HT-29 (cell line): ENCODE measurements around the gene FAM9A. TPM values are rescaled to one million over a fixed set of nuclear protein-coding genes. Genes with fewer than 3 reads are reported as not detected.

Source experiments
- total RNA-seq: library from RNA; depleted of rRNA; stranded (reverse); fragments of >200 nt; shearing (Covaris generic); gene quantifications from 2 replicates; pipeline ENCODE4 v1.2.3, GENCODE V29; 2014; rRNA removed

Gene FAM9A
- total RNA-seq, 1 experiment from 2014 or later, result not detected

Other genes starting within 250 kb of the FAM9A start
- not detected in 2 replicates for gene ANOS1, start 69.2 kb downstream of the FAM9A start, total RNA-seq
- not detected in 2 replicates for gene FAM9B, start 232.7 kb upstream of the FAM9A start, total RNA-seq